Mesangial cell (primary cell): Measurements from ENCODE around the gene VAMP5. TPM values are rescaled to one million over a fixed set of nuclear protein-coding genes. Genes with fewer than 3 reads are reported as not detected.

Source experiments
- total RNA-seq: library from RNA; depleted of rRNA; stranded (reverse); fragments of >200 nt; gene quantifications from 2 replicates; pipeline ENCODE4 v1.2.3, GENCODE V29; 2015

Gene VAMP5, protein sequence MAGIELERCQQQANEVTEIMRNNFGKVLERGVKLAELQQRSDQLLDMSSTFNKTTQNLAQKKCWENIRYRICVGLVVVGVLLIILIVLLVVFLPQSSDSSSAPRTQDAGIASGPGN
- total RNA-seq = 43.7 and 52.6 TPM in 2 replicates

DNA sequence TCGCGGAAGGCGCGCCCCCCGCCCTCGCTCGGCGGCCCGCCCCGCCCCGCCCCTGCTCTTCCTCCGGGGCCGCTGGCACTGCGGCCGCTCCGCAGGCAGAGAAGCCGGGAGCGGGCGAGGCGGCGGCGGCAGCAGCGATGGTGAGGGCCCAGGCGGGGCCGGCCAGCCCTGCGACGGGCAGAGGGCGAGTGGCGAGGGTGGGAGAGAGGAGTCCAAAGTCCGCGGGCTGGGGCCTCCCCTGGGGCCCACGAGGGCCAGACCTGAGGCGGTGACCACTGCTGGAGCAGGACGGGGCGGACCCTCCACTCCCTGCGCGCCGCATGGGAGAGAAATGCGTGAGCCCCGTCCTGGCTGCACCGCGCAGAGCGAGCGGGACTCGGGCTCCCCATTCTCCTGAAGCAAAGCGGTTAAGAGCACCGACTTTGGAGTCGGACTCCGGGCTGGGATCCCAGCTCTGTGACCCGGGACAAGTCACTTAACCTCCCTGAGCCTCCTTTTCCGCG lies at the start of gene VAMP5:
Gene VAMP5, plus strand, starts transcription at position 78 of the 503 bp plus-strand sequence. Its CDS starts 60 bp downstream, at position 138.

GRCh38 chr2:85538507-85539360 lies 45.5 kb upstream of the VAMP5 start, which contains the start of gene MAT2A:
Gene MAT2A (plus strand): TSS chr2:85539168. CDS start chr2:85539288, 120 bp downstream.

DNA sequence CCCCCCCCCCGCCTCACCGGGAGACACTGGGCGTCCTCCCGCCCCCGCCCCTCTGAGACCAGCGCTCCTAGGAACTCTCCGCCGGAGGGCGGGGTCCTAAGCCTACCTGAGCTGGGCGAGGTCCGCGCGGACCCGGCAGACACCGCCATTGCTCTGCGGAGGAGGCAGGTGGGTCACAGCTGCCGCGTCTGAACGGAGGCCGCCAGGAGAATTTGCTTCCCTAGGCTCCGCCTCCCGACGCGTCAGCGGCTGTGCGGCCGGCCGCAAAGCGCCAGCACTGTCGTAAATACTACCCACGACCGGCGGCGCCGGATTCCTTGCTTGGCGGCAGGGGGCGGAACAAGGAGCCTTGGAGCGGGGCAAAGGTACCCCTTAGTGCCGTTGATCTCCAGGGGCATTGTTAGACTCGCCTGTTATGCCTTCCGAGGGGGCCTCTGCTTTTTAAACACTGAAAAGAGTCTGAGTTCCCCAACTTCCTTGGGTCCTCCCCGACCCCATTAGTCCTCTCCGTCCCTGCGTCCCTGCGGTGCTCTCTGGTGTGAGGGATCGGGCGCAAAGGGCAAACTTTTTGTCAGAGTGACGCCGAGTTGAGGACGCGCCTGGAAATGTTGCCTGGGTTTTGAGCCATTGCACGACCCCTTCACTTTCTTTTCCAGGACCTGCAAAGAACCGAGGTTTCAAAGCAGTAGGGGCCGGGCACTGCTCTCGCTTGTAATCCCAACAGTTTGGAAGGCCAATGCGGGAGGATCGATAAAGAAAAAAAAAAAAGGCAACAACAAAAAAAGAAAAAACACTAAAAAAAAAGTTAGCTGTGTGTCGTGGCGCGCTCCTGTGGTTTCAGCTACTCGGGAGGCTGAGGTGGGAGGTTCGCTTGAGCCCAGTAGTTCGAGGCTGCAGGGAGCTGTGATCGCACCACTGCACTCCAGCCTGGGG lies 22.7 kb upstream of the VAMP5 start, which contains the start of gene GGCX:
Gene GGCX, minus strand, starts transcription at position 214 of the 933 bp plus-strand sequence. Its CDS starts 65 bp downstream, at position 149.

DNA sequence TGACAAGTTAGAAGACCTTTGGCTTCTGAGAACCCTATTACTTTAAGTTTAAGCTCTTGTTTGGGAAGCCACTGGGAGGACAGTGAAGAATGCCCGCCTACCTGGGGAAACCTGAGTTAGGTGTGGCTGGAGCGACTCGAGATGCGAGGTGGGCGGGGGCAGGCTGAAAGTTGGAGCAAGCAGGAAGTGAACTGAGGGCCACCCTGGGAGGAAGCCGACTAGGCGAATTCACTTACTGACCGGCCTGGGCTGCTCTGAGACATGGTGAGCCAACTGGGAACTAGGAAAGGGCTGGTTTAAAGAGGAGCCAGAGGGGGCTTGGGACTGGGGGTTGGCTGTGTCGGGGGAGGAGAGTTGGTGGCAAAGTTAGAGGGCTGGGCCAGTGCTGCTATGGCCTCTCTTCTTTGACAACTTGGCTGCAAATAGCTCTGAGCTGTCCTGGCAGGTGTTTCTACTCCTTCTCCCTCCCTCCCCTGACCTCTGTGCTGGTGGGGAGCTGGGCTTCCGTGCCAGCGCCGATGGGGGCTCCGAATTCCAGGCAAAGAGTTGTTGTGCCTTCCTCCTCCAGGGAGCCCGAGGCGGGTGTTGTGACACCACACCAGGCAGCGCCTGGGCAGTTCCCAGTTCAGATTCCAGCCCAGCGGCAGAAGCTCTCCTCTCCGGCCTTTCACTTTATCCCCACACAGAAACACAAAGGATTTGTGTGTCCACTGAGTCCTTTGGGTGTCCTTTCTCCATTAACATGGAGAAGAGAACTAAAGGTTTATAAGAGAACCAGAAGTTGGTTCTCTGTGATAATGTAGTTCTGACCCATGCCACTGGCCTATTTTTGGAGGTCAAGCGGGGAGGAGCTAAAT lies 6.6 kb upstream of the VAMP5 start, which contains the start of gene VAMP8:
Gene VAMP8, plus strand, starts transcription at position 201 of the 857 bp plus-strand sequence. Its CDS starts 61 bp downstream, at position 262.

DNA sequence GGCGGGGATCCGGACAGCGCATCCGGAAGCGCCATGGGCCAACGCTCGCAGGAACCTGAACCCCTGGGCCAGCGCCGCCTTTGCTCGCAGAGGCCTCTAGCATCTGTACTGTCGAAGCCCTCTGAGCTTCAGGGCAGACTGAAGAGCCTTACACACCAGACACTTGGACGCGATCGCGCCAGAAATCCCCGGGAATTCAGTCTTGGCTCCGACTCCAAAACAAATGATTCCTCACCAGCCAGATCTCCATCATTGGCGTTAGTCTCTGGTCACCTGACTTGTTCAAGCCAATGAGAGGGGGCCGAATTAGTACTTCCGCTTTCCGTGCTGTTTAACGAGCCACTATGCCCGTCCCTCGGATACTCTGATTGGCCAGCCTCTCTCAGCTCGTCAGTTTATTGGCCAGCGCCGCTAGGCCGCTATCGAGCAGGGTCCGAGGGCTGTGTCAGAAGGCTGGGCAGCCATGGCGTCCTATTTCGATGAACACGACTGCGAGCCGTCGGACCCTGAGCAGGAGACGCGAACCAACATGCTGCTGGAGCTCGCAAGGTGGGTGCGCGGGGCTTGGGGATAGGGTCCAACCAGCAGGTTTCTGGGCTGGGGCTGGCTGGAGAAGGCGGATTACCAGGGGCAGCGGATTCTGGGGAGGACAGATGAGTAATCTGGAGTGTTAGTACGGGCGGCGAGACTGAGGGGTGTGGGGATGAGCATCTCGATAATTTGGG lies 11.2 kb downstream of the VAMP5 start, which contains the start of gene RNF181:
Gene RNF181, plus strand, starts transcription at position 445 of the 725 bp plus-strand sequence. Its CDS starts 19 bp downstream, at position 464.

GRCh38 chr2:85602476-85603234 lies 18.4 kb downstream of the VAMP5 start, which contains the start of gene TMEM150A:
Gene TMEM150A (minus strand): TSS chr2:85602698. CDS start chr2:85601948, 750 bp downstream.

DNA sequence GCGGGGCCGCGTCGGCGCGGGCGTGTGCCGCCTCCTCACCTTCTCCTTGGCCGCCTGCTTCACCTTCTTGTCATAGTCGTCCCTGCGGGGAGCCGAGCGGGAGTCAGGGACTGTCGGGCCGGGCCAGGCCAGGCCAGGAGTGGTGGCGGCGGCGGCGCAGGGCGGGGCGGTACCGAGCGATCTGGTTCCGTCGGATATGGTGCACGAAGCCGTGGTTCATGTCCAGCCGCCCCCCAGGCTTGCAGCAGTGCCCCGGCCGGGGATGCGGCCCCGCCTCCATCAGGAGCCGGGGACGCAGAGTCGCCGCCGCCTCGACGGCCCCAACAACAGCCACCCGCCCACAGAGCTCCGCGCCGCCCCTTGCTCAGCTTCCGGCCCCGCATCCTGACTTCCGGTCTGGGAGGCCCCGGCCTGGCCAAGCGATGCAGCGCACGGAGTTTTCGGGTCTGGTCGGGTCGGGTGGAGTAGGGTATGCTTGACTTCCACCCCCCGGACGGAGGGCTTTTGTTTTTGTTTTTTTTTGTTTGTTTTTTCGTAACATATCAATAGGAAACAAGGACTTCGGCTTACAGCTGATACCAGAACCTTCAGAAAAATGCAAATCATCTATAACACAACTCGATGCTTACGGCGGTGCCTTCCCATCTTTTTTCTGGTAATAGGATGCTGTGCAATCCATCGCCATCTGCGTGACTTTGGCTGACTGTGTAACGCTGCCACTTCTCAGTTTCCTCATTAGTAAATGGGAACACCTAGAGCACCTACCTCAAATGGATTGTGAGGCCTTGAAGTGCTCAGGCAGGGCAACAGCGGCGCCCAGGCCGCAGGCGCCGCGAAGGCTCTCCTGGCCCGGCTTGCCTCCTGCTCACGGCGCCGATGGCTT lies 27.7 kb downstream of the VAMP5 start, which contains the start of gene C2orf68:
Gene C2orf68, minus strand, starts transcription at position 362 of the 883 bp plus-strand sequence. Its CDS starts 82 bp downstream, at position 280.

Other genes with a start within 250 kb of the VAMP5 start
- 26.2 and 39.8 TPM in 2 replicates for gene RETSAT, start 229.9 kb upstream of the VAMP5 start, total RNA-seq
- gene ELMOD3, start 229.7 kb upstream of the VAMP5 start, total RNA-seq = 8.7 and 13.0 TPM in 2 replicates
- gene CAPG, start 174.1 kb upstream of the VAMP5 start, total RNA-seq = 236 and 507 TPM in 2 replicates
- gene SH2D6, start 165.7 kb upstream of the VAMP5 start, total RNA-seq = 0.38 TPM in 1 of 2 replicates, not detected in the other
- gene MAT2A, start 45.3 kb upstream of the VAMP5 start, total RNA-seq = 53.1 and 122 TPM in 2 replicates
- gene GGCX, start 22.9 kb upstream of the VAMP5 start, total RNA-seq = 34.5 and 37.0 TPM in 2 replicates
- 26.7 and 34.1 TPM in 2 replicates for gene VAMP8, start 6.8 kb upstream of the VAMP5 start, total RNA-seq
- 167 and 184 TPM in 2 replicates for gene RNF181, start 11.3 kb downstream of the VAMP5 start, total RNA-seq
- gene TMEM150A, start 18.3 kb downstream of the VAMP5 start, total RNA-seq = 12.2 and 30.4 TPM in 2 replicates
- gene C2orf68, start 27.6 kb downstream of the VAMP5 start, total RNA-seq = 15.5 and 17.7 TPM in 2 replicates
- gene USP39, start 31.8 kb downstream of the VAMP5 start, total RNA-seq = 39.0 and 82.9 TPM in 2 replicates
- not detected in 2 replicates for gene SFTPB, start 83.8 kb downstream of the VAMP5 start, total RNA-seq
- not detected in 2 replicates for gene GNLY, start 109.9 kb downstream of the VAMP5 start, total RNA-seq
- gene ATOH8, start 169.6 kb downstream of the VAMP5 start, total RNA-seq = 2.4 and 3.3 TPM in 2 replicates